OCI-LY1 (cell line): ENCODE data around the gene PTPRQ.

Source experiments
- H2AFZ ChIP-seq: fragments of 200-600 bp; sonication (generic), shearing (Covaris generic); 2 replicates; pipeline ENCODE4 v1.6.0; 2014; ENCODE audit warnings: antibody characterized with exemption, mild to moderate bottlenecking, low read length
- H3F3A ChIP-seq: fragments of 200-600 bp; sonication (generic), shearing (Covaris generic); 2 replicates; pipeline ENCODE4 v1.6.0; 2014; ENCODE audit warnings: mild to moderate bottlenecking, antibody characterized with exemption, low read length, moderate library complexity; ENCODE audit not compliant: insufficient read depth
- H3K27ac ChIP-seq: fragments of 200-600 bp; sonication (generic); 2 replicates; pipeline ENCODE4 v1.5.1; 2014; ENCODE audit warnings: low read length, mixed run types, mild to moderate bottlenecking, low read depth; ENCODE audit not compliant: poor library complexity, severe bottlenecking
- H3K27me3 ChIP-seq: fragments of 200-600 bp; sonication (generic); 2 replicates; pipeline ENCODE4 v1.6.0; 2014; ENCODE audit warnings: antibody characterized with exemption, mild to moderate bottlenecking, low read length, moderate library complexity; ENCODE audit not compliant: insufficient read depth
- H3K36me3 ChIP-seq: fragments of 200-600 bp; sonication (generic); 2 replicates; pipeline ENCODE4 v1.6.1; 2014; ENCODE audit warnings: mild to moderate bottlenecking, antibody characterized with exemption, low read length, moderate library complexity, mixed read lengths; ENCODE audit not compliant: insufficient read depth
- H3K4me1 ChIP-seq: fragments of 200-600 bp; sonication (generic); 2 replicates; pipeline ENCODE4 v1.5.1; 2014; ENCODE audit warnings: mild to moderate bottlenecking, low read length, moderate library complexity; ENCODE audit not compliant: insufficient read depth, severe bottlenecking
- H3K4me2 ChIP-seq: fragments of 200-600 bp; sonication (generic), shearing (Covaris generic); 2 replicates; pipeline ENCODE4 v1.6.1; 2014; ENCODE audit warnings: low read length
- H3K4me3 ChIP-seq: fragments of 200-600 bp; sonication (generic); 2 replicates; pipeline ENCODE4 v1.5.1; 2014; ENCODE audit warnings: low read length, low read depth, mild to moderate bottlenecking, mixed read lengths; ENCODE audit not compliant: poor library complexity, severe bottlenecking
- H3K79me2 ChIP-seq: fragments of 200-600 bp; shearing (Covaris generic); 2 replicates; pipeline ENCODE4 v1.6.1; 2016; ENCODE audit warnings: mixed run types, low read length, mixed read lengths; ENCODE audit not compliant: insufficient read depth
- H3K9ac ChIP-seq: fragments of 200-600 bp; sonication (generic), shearing (Covaris generic); 2 replicates; pipeline ENCODE4 v1.6.1; 2014; ENCODE audit warnings: mild to moderate bottlenecking, low read length, mixed read lengths
- H3K9me2 ChIP-seq: fragments of 200-600 bp; sonication (generic), shearing (Covaris generic); 2 replicates; pipeline ENCODE4 v1.6.1; 2014; ENCODE audit warnings: low read depth, mild to moderate bottlenecking, low read length, mixed read lengths
- H3K9me3 ChIP-seq: fragments of 200-600 bp; shearing (Covaris generic); 2 replicates; pipeline ENCODE4 v1.6.1; 2014; ENCODE audit warnings: low read length, mixed read lengths
- H4K20me1 ChIP-seq: fragments of 200-600 bp; sonication (generic), shearing (Covaris generic); 2 replicates; pipeline ENCODE4 v1.6.0; 2016; ENCODE audit warnings: mild to moderate bottlenecking, low read length; ENCODE audit not compliant: insufficient read depth
- CTCF ChIP-seq: fragments of 200-600 bp; sonication (generic), shearing (Covaris generic); IDR thresholded peaks from 2 replicates; pipeline ENCODE4 v1.5.1; 2017; ENCODE audit warnings: mild to moderate bottlenecking, antibody characterized with exemption, low read length, moderate library complexity, mixed read lengths
- EZH2 ChIP-seq: fragments of 200-600 bp; sonication (generic), shearing (Covaris generic); IDR thresholded peaks from 2 replicates; pipeline ENCODE4 v1.8.0; 2017; ENCODE audit warnings: borderline replicate concordance, mixed run types, mild to moderate bottlenecking, antibody characterized with exemption, low read length, moderate library complexity, mixed read lengths

PTPRQ gene

GRCh38 chr12:80513211-80513610 lies 69.2 kb downstream of the PTPRQ start:
- H3K9me3 ChIP-seq = 0 out of 2 replicates have a peak, but pooled peaks cover 2% of the 10 kb centered on the region
- H3K36me3 ChIP-seq = no peaks in the 10 kb centered on the region
- H3K4me2 ChIP-seq = no peak overlapping the region
- H3K9ac ChIP-seq = no peak overlapping the region
- no peaks in the 10 kb centered on the region for H4K20me1 ChIP-seq
- no peak for TF ChIP-seq EZH2
- TF ChIP-seq CTCF = no peak
- no peaks in the 10 kb centered on the region for H3K27me3 ChIP-seq
- H3K4me3 ChIP-seq = no peak overlapping the region
- no peak overlapping the region for H2AFZ ChIP-seq
- H3K27ac ChIP-seq = no peak overlapping the region
- H3K4me1 ChIP-seq = no peaks in the 10 kb centered on the region
- no peaks in the 10 kb centered on the region for H3K9me2 ChIP-seq
- H3K79me2 ChIP-seq = no peaks in the 10 kb centered on the region
- H3F3A ChIP-seq = no peaks in the 10 kb centered on the region

GRCh38 chr12:80517655-80518054 lies 73.6 kb downstream of the PTPRQ start:
- Histone ChIP-seq H3F3A (no peaks in the 10 kb centered on the region), H3K79me2 (no peaks in the 10 kb centered on the region), H3K27ac (no peak overlapping the region), H2AFZ (no peak overlapping the region), H4K20me1 (no peaks in the 10 kb centered on the region), H3K9ac (no peak overlapping the region), H3K9me2 (no peaks in the 10 kb centered on the region), H3K4me2 (no peak overlapping the region), H3K9me3 (0 out of 2 replicates have a peak, but pooled peaks cover 2% of the 10 kb centered on the region), H3K27me3 (no peaks in the 10 kb centered on the region), H3K4me1 (no peaks in the 10 kb centered on the region), H3K36me3 (no peaks in the 10 kb centered on the region), H3K4me3 (no peak overlapping the region)
- TF ChIP-seq CTCF = no peak
- TF ChIP-seq EZH2 = no peak

- no peak overlapping the region for H3K4me3 ChIP-seq
- H3K9ac ChIP-seq = no peak overlapping the region
- no peaks in the 10 kb centered on the region for H3K27me3 ChIP-seq
- H3K4me2 ChIP-seq = no peak overlapping the region
- H3K27ac ChIP-seq = no peak overlapping the region
- no peaks in the 10 kb centered on the region for H3K36me3 ChIP-seq
- H3K79me2 ChIP-seq = no peaks in the 10 kb centered on the region
- TF ChIP-seq CTCF (no peak), EZH2 (no peak)
- no peaks in the 10 kb centered on the region for H3K9me3 ChIP-seq
- H2AFZ ChIP-seq = no peak overlapping the region
- H3K9me2 ChIP-seq = no peaks in the 10 kb centered on the region
- H3K4me1 ChIP-seq = no peaks in the 10 kb centered on the region
- H3F3A ChIP-seq = no peaks in the 10 kb centered on the region
- no peaks in the 10 kb centered on the region for H4K20me1 ChIP-seq
Measured at GRCh38 chr12:80531646-80532045, 87.6 kb downstream of the PTPRQ start.
